Mesenchymal stem cell (in vitro differentiated cells and primary cell): ENCODE data around the gene MTA2.

Source experiments
- DNase-seq: peaks from one replicate; pipeline ENCODE4 v3.0.0-alpha.2; 2013
- H2AFZ ChIP-seq: one replicate; pipeline ENCODE4 v1.6.1; 2013; ENCODE audit warnings: low read depth, mild to moderate bottlenecking, control low read depth, inconsistent platforms, low read length, moderate library complexity
- H2AK5ac ChIP-seq: 2 replicates; pipeline ENCODE4 v1.6.1; 2013; ENCODE audit warnings: low read length, moderate library complexity, mild to moderate bottlenecking, inconsistent platforms; ENCODE audit not compliant: severe bottlenecking
- H2BK120ac ChIP-seq: one replicate; pipeline ENCODE4 v1.6.1; 2013; ENCODE audit warnings: low read depth, mild to moderate bottlenecking, inconsistent platforms, low read length, moderate library complexity
- H2BK12ac ChIP-seq, 2 experiments: one replicate each; pipeline ENCODE4 v1.6.1; 2013; ENCODE audit warnings: inconsistent platforms in 2 of 2, low read length in 2 of 2, mild to moderate bottlenecking in 2 of 2, moderate library complexity in 2 of 2, control low read depth in 1 of 2
- H2BK15ac ChIP-seq: one replicate; pipeline ENCODE4 v1.6.1; 2013; ENCODE audit warnings: mild to moderate bottlenecking, low read depth, inconsistent platforms; ENCODE audit not compliant: poor library complexity, severe bottlenecking
- H2BK5ac ChIP-seq: 2 replicates; pipeline ENCODE4 v1.6.1; 2013; ENCODE audit warnings: low read depth, mild to moderate bottlenecking, low read length, control low read depth, inconsistent platforms; ENCODE audit not compliant: poor library complexity, severe bottlenecking
- H3K14ac ChIP-seq, 2 experiments: one replicate each; pipeline ENCODE4 v1.6.1; 2013; ENCODE audit warnings: inconsistent platforms in 2 of 2, low read length in 2 of 2, control low read depth in 1 of 2, mild to moderate bottlenecking in 1 of 2, moderate library complexity in 1 of 2
- H3K18ac ChIP-seq, 2 experiments: one replicate each; pipeline ENCODE4 v1.6.1; 2013; ENCODE audit warnings: inconsistent platforms in 2 of 2, low read length in 2 of 2, control low read depth in 1 of 2, low read depth in 1 of 2, mild to moderate bottlenecking in 1 of 2
- H3K23ac ChIP-seq, 2 experiments: one replicate each; pipeline ENCODE4 v1.6.1; 2013; ENCODE audit warnings: inconsistent platforms in 2 of 2, low read length in 2 of 2, mild to moderate bottlenecking in 2 of 2, moderate library complexity in 2 of 2, control low read depth in 1 of 2
- H3K27ac ChIP-seq: 2 replicates; pipeline ENCODE4 v1.5.1; 2013; ENCODE audit warnings: mild to moderate bottlenecking, moderate library complexity, low read length, control low read depth, inconsistent platforms; ENCODE audit not compliant: poor library complexity, severe bottlenecking
- H3K27me3 ChIP-seq, 2 experiments: 2 replicates each; pipeline versions ENCODE4 v1.6.1 to v1.7.0; 2013; ENCODE audit warnings: low read length in 2 of 2, mild to moderate bottlenecking in 2 of 2, moderate library complexity in 2 of 2, control low read depth in 1 of 2, inconsistent platforms in 1 of 2; ENCODE audit not compliant: control insufficient read depth in 1 of 2, insufficient read depth in 1 of 2
- H3K36me3 ChIP-seq, 2 experiments: 2 replicates each; pipeline versions ENCODE4 v1.6.1 to v1.7.0; 2013; ENCODE audit warnings: low read length in 2 of 2, control low read depth in 1 of 2, inconsistent platforms in 1 of 2, low read depth in 1 of 2, mild to moderate bottlenecking in 1 of 2; ENCODE audit not compliant: insufficient read depth in 2 of 2, control insufficient read depth in 1 of 2
- H3K4ac ChIP-seq, 2 experiments: one replicate each; pipeline ENCODE4 v1.6.1; 2013; ENCODE audit warnings: inconsistent platforms in 2 of 2, low read length in 2 of 2, mild to moderate bottlenecking in 2 of 2, moderate library complexity in 2 of 2, control low read depth in 1 of 2, low read depth in 1 of 2
- H3K4me1 ChIP-seq: 2 replicates; pipeline ENCODE4 v1.6.1; 2013; ENCODE audit warnings: low read depth, low read length, control low read depth; ENCODE audit not compliant: control insufficient read depth, insufficient read depth
- H3K4me2 ChIP-seq: 2 replicates; pipeline ENCODE4 v1.6.1; 2013; ENCODE audit warnings: low read length, mild to moderate bottlenecking, inconsistent platforms; ENCODE audit not compliant: poor library complexity, severe bottlenecking
- H3K4me3 ChIP-seq, 2 experiments: 2 replicates each; pipeline versions ENCODE4 v1.5.1 to v1.7.0; 2013; ENCODE audit warnings: low read length in 2 of 2, mild to moderate bottlenecking in 2 of 2, control low read depth in 1 of 2, low read depth in 1 of 2; ENCODE audit not compliant: insufficient read depth in 1 of 2
- H3K79me1 ChIP-seq: replicated peaks from 2 replicates; pipeline ENCODE4 v1.6.1; 2013; ENCODE audit warnings: mild to moderate bottlenecking, control low read depth, low read length, inconsistent platforms; ENCODE audit not compliant: poor library complexity, severe bottlenecking
- H3K9ac ChIP-seq: 2 replicates; pipeline ENCODE4 v1.7.0; 2013; ENCODE audit warnings: mild to moderate bottlenecking, low read length, moderate library complexity
- H3K9me3 ChIP-seq: 2 replicates; pipeline ENCODE4 v1.7.0; 2013; ENCODE audit warnings: mild to moderate bottlenecking, low read length; ENCODE audit not compliant: control insufficient read depth
- H4K8ac ChIP-seq: one replicate; pipeline ENCODE4 v1.6.1; 2013; ENCODE audit warnings: inconsistent platforms, mild to moderate bottlenecking, low read length, moderate library complexity
- H4K91ac ChIP-seq: one replicate; pipeline ENCODE4 v1.6.1; 2013; ENCODE audit warnings: mild to moderate bottlenecking, low read length, inconsistent platforms
- WGBS: methylation state at CpG from one replicate; pipeline ENCODE4 v1.1.7; 2013; ENCODE audit warnings: mixed read lengths; 5-methylcytosine and 5-hydroxymethylcytosine counted together

Gene MTA2

GRCh38 chr11:62603072-62603408 lies 1.4 kb upstream of the MTA2 start:
- no peak overlapping the region for H3K23ac ChIP-seq
- no peaks in the 10 kb centered on the region for H3K9me3 ChIP-seq
- no peak overlapping the region for H3K27ac ChIP-seq
- H3K4me3 ChIP-seq: peak overlapping the region in 1 of 2 experiments; percentile 93
- H3K27me3 ChIP-seq: no peaks in the 10 kb centered on the region
- 83% methylated on average over 13 of the region's 13 CpGs for WGBS
- H4K91ac ChIP-seq: no peak overlapping the region
- no peak overlapping the region for H2BK120ac ChIP-seq
- H3K79me1 ChIP-seq: peaks cover 4% of the 10 kb centered on the region
- H2BK5ac ChIP-seq: no peak overlapping the region
- no peak overlapping the region for H2BK12ac ChIP-seq
- no peak overlapping the region for H3K14ac ChIP-seq
- H3K4me1 ChIP-seq: peaks cover 17% of the 10 kb centered on the region
- H2AFZ ChIP-seq: no peak overlapping the region
- H2BK15ac ChIP-seq: peak overlapping the region; percentile 33
- H3K9ac ChIP-seq: peak overlapping the region; percentile 97
- peak overlapping the region in 1 of 2 experiments; percentile 32 for H3K4ac ChIP-seq
- H3K18ac ChIP-seq: no peak overlapping the region
- H4K8ac ChIP-seq: no peak overlapping the region
- peaks cover 39 to 60% of the 10 kb centered on the region in 2 experiments for H3K36me3 ChIP-seq
- no peak for DNase-seq
- no peak overlapping the region for H3K4me2 ChIP-seq
- no peak overlapping the region for H2AK5ac ChIP-seq

DNA sequence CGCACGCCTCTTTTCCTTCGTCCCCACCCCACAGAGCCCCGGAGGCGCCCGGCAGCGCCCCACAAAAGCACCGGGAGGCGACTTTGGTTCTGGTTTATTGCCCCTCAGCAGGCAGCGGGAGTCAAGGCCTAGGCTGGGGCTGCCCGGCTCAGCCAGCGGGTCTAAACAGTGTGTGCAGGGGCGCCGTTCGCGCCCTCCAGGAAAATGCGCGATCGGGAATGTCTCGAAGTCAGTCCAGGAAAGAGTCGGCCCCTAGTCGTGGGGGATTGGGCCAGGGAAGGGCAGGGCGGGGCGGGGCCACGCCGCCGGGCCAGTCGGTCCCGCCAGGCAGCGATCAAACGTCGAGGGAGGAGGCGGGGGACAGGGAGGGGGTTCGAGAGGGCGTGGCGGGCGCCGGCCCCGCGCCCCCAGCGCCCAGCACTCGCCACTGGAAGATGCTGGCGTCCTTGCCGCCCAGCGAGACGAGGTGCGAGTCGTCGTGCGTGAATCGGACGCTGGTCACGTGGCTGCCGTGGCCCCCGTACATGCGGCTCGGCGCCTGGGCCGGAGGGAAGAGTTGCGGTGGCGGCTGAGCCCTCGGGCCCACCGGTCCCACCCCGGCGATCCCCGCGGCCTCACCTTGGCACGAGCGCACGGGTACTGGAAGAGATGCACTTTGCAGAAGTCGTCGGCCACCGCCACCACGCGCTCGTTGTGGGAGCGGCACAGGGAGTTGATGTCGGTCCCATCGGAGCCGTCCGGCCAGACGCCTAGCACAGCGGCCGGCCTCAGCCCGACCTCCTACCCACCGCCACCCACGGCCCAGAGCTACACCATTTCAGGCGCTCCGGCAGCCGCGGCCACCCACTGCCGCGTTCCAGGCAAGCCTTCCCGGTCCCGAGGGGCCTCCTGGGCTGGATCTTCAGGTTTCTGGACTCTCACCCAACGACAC lies 741 bp upstream of the MTA2 start:
- H2BK120ac ChIP-seq: peak overlapping the region; percentile 40
- peak overlapping the region; percentile 73 for H2BK15ac ChIP-seq
- H3K4me3 ChIP-seq: peak overlapping the region; percentile 52 to 93
- H3K14ac ChIP-seq: peak overlapping the region in 1 of 2 experiments; percentile 53
- WGBS: 16% methylated on average over 85 of the region's 96 CpGs
- H3K4ac ChIP-seq: peak overlapping the region in 1 of 2 experiments; percentile 82
- peak overlapping the region; percentile 91 for H4K91ac ChIP-seq
- H3K23ac ChIP-seq: no peak overlapping the region
- peak overlapping the region; percentile 55 for H2AFZ ChIP-seq
- H3K9ac ChIP-seq: peak overlapping the region; percentile 97
- H2BK5ac ChIP-seq: no peak overlapping the region
- DNase-seq: no peak
- H3K4me1 ChIP-seq: peaks cover 17% of the 10 kb centered on the region
- peak overlapping the region; percentile 83 for H3K4me2 ChIP-seq
- peaks cover 41 to 60% of the 10 kb centered on the region in 2 experiments for H3K36me3 ChIP-seq
- H4K8ac ChIP-seq: peak overlapping the region; percentile 91
- H3K18ac ChIP-seq: peak overlapping the region; percentile 88 to 96
- no peak overlapping the region for H2AK5ac ChIP-seq
- H3K9me3 ChIP-seq: no peaks in the 10 kb centered on the region
- peaks cover 2% of the 10 kb centered on the region for H3K79me1 ChIP-seq
- H2BK12ac ChIP-seq: peak overlapping the region in 1 of 2 experiments; percentile 90
- peak overlapping the region; percentile 90 for H3K27ac ChIP-seq
- no peaks in the 10 kb centered on the region for H3K27me3 ChIP-seq

- H3K18ac ChIP-seq: peak overlapping the region; percentile 94 to 98
Measured at GRCh38 chr11:62601122-62601371, 618 bp downstream of the MTA2 start.

DNA sequence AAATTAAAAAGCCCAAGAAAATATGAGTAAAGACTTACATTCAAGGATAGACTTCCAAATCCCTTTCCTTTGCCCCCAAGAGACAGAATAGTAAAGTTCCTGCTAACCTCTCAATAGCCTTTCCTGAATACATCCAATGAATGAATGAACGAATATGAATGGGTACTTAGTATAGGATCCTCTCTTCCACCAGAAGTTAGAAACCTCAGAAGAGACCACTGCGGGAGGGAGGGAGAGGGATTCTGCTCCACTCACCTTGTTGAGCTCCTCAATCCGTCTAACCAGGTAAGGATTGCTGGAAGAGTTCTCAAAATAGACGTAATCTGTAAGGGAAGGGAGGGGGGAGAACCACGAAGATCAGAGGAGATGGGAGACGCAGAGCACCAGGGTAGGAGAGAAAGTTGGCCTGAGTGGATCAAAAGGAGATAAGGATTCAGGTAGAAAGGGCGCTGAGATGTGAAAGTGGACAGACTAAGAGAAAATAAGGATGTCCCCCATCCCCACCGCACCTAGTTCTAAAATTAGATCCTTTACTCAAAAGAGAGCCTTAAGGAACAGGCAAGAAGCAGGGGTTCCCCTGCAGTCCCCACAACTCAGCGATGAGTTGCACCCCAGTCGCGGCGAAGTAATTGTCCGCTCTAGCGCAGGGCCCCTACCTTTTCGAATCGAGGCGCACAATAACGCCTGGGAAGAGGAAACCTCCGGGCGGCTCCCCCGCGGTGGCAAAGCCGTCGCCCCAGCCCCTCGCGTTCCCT lies 1.1 kb downstream of the MTA2 start:
- H3K4me2 ChIP-seq: peak overlapping the region; percentile 78
- no peaks in the 10 kb centered on the region for H3K9me3 ChIP-seq
- H3K9ac ChIP-seq: peak overlapping the region; percentile 97
- H3K23ac ChIP-seq: peak overlapping the region in 1 of 2 experiments; percentile 92
- H3K27me3 ChIP-seq: no peaks in the 10 kb centered on the region
- peak overlapping the region in 1 of 2 experiments; percentile 94 for H3K14ac ChIP-seq
- H3K4me1 ChIP-seq: peaks cover 17% of the 10 kb centered on the region
- no peak overlapping the region for H2BK5ac ChIP-seq
- peak overlapping the region; percentile 55 for H2BK120ac ChIP-seq
- DNase-seq: no peak
- H3K4ac ChIP-seq: peak overlapping the region; percentile 93 to 97
- H2BK12ac ChIP-seq: peak overlapping the region in 1 of 2 experiments; percentile 56
- peak overlapping the region; percentile 66 for H4K8ac ChIP-seq
- H2BK15ac ChIP-seq: no peak overlapping the region
- peak overlapping the region; percentile 94 to 98 for H3K18ac ChIP-seq
- no peak overlapping the region for H2AFZ ChIP-seq
- H3K79me1 ChIP-seq: peaks cover 12% of the 10 kb centered on the region
- no peak overlapping the region for H4K91ac ChIP-seq
- H2AK5ac ChIP-seq: no peak overlapping the region
- peak overlapping the region; percentile 62 for H3K27ac ChIP-seq
- peaks cover 52 to 61% of the 10 kb centered on the region in 2 experiments for H3K36me3 ChIP-seq
- peak overlapping the region; percentile 88 to 93 for H3K4me3 ChIP-seq
- WGBS: under 1% methylated on average over 22 of the region's 26 CpGs

More at GRCh38 chr11:62601122-62601371, 618 bp downstream of the MTA2 start:
- Histone ChIP-seq H4K8ac (peak overlapping the region; percentile 72), H3K9me3 (no peaks in the 10 kb centered on the region), H2BK12ac (peak overlapping the region in 1 of 2 experiments; percentile 56), H3K4me2 (peak overlapping the region; percentile 78), H3K14ac (peak overlapping the region in 1 of 2 experiments; percentile 94), H3K27me3 (no peaks in the 10 kb centered on the region), H3K4ac (peak overlapping the region; percentile 93 to 97), H2BK15ac (peak overlapping the region; percentile 73), H2BK120ac (peak overlapping the region; percentile 93), H3K4me3 (peak overlapping the region; percentile 88 to 93), H3K4me1 (peaks cover 17% of the 10 kb centered on the region), H2AFZ (peak overlapping the region; percentile 46), H2BK5ac (peak overlapping the region; percentile 81), H2AK5ac (no peak overlapping the region), H4K91ac (peak overlapping the region; percentile 55), H3K36me3 (peaks cover 52 to 61% of the 10 kb centered on the region in 2 experiments), H3K9ac (peak overlapping the region; percentile 97), H3K23ac (peak overlapping the region in 1 of 2 experiments; percentile 98), H3K27ac (peak overlapping the region; percentile 62), H3K79me1 (peaks cover 10% of the 10 kb centered on the region)
- under 1% methylated on average over 30 of the region's 30 CpGs for WGBS
- DNase-seq: peak; percentile 43
